Spleen (tissue), 7 donors: ENCODE results near the gene TNRC18.

ENCODE experiments used
- CTCF ChIP-seq, 11 experiments: fragments of 200-600 bp in 7 of 11; fragments of 450-650 bp in 4 of 11; sonication (generic) in 4 of 11; IDR thresholded peaks in 8 of 11; conservative IDR thresholded peaks in 3 of 11; 1 replicate in 7 of 11; 2 replicates in 4 of 11; pipeline versions ENCODE4 v1.4.0 to v1.8.0; 2016 to 2021; ENCODE audit warnings: antibody characterized with exemption in 11 of 11, inconsistent platforms in 4 of 11, mild to moderate bottlenecking in 1 of 11
- POLR2AphosphoS5 ChIP-seq, 3 donors: sonication (generic); formaldehyde crosslinking; IDR thresholded peaks; one replicate each; pipeline ENCODE4 v1.5.1; 2017; ENCODE audit warnings: antibody characterized with exemption in 3 of 3
- donor health status: DM: no; HTN: no; CAD: no; lungs with moderate emphysema.
- donor health status: DM: no; HTN: no; CAD: no.
- donor health status: DM: no; HTN: no; CAD: no.

GRCh38 chr7:5396999-5397663 lies 26.5 kb downstream of the TNRC18 start:
- TF ChIP-seq CTCF (IDR thresholded peaks at IDR 0.05 in 8 of 11, conservative IDR thresholded peaks at IDR 0.05 in 3 of 11) (peak in 1 of 11 experiments; percentile 47), POLR2AphosphoS5 (IDR thresholded peaks at IDR 0.05) (peak; percentile 85 to 95 (median 85))
